H1 (cell line): Measurements from ENCODE around the gene SNRPD3. TPM values are rescaled to one million over a fixed set of nuclear protein-coding genes. Genes with fewer than 3 reads are reported as not detected.
A peak's percentile ranks its signal among the peaks of the same experiment; 100 is the strongest.

Source experiments
- CTCF ChIA-PET: fragments of 300-600 bp; sonication (Branson Sonifier 250); formaldehyde crosslinking; loops from one replicate; lab custom pipeline; 2021; ENCODE audit not compliant: partially characterized antibody; lab: Charles Lee
- POLR2A ChIA-PET: fragments of 300-600 bp; sonication (Branson Sonifier 250); formaldehyde crosslinking; loops from one replicate; lab custom pipeline; 2021; ENCODE audit warnings: inconsistent platforms; ENCODE audit not compliant: partially characterized antibody; lab: Charles Lee
- DNase-seq, 2 experiments: peaks; one replicate each; pipeline versions ENCODE4 v3.0.0 to v3.0.0-alpha.2; 2010 to 2022; ENCODE audit warnings: low spot score in 2 of 2, low read depth in 1 of 2, mixed read lengths in 1 of 2
- FAIRE-seq: peaks from 2 replicates; lab custom pipeline; 2011; peaks lifted over from hg19 to GRCh38; lab: Jason Lieb, UNC
- H2AFZ ChIP-seq: 2 replicates; pipeline ENCODE4 v1.8.1; 2012; ENCODE audit warnings: low read length, inconsistent platforms
- H2AK5ac ChIP-seq: 2 replicates; pipeline ENCODE4 v1.6.1; 2013; ENCODE audit warnings: low read depth, low read length
- H2BK120ac ChIP-seq: replicated peaks from 2 replicates; pipeline ENCODE3; 2013; ENCODE audit warnings: low read depth, low read length, inconsistent platforms
- H2BK12ac ChIP-seq: 2 replicates; pipeline ENCODE4 v1.6.1; 2013; ENCODE audit warnings: low read depth, low read length
- H2BK15ac ChIP-seq: 2 replicates; pipeline ENCODE4 v1.6.1; 2013; ENCODE audit warnings: low read length
- H2BK20ac ChIP-seq: 2 replicates; pipeline ENCODE4 v1.6.1; 2013; ENCODE audit warnings: low read length
- H2BK5ac ChIP-seq: 2 replicates; pipeline ENCODE4 v1.6.1; 2013; ENCODE audit warnings: low read depth, low read length
- H3K14ac ChIP-seq: 2 replicates; pipeline ENCODE4 v1.6.1; 2013; ENCODE audit warnings: inconsistent platforms; ENCODE audit not compliant: insufficient read length
- H3K18ac ChIP-seq: 2 replicates; pipeline ENCODE4 v1.6.1; 2013; ENCODE audit warnings: low read length; ENCODE audit errors: extremely low read depth
- H3K23ac ChIP-seq: 2 replicates; pipeline ENCODE4 v1.6.1; 2013; ENCODE audit warnings: inconsistent platforms; ENCODE audit not compliant: insufficient read length
- H3K23me2 ChIP-seq: 2 replicates; pipeline ENCODE4 v1.6.1; 2013; ENCODE audit warnings: low read depth, low read length
- H3K27ac ChIP-seq: 2 replicates; pipeline ENCODE4 v1.6.1; 2011; ENCODE audit warnings: low read depth, low read length, inconsistent platforms
- H3K27me3 ChIP-seq, 4 experiments: replicated peaks in 1 of 4; 1 replicate in 1 of 4; 2 replicates in 3 of 4; pipeline versions ENCODE4 v1.6.1 to v1.8.1; 2011 to 2013; ENCODE audit warnings: low read length in 3 of 4, mild to moderate bottlenecking in 3 of 4, inconsistent platforms in 2 of 4, mixed read lengths in 2 of 4, moderate library complexity in 1 of 4; ENCODE audit not compliant: control insufficient read depth in 3 of 4, insufficient read depth in 3 of 4; ENCODE audit errors: extremely low read depth in 1 of 4
- H3K36me3 ChIP-seq, 4 experiments: 2 replicates each; pipeline versions ENCODE4 v1.6.1 to v1.8.1; 2011 to 2013; ENCODE audit warnings: mild to moderate bottlenecking in 4 of 4, low read length in 3 of 4, moderate library complexity in 2 of 4, control low read depth in 1 of 4, inconsistent platforms in 1 of 4; ENCODE audit not compliant: insufficient read depth in 4 of 4, control insufficient read depth in 2 of 4
- H3K4ac ChIP-seq: replicated peaks from 2 replicates; pipeline ENCODE3; 2013; ENCODE audit warnings: low read length, low read depth, mixed read lengths, inconsistent platforms; ENCODE audit not compliant: insufficient read length
- H3K4me1 ChIP-seq, 4 experiments: replicated peaks in 1 of 4; 1 replicate in 1 of 4; 2 replicates in 3 of 4; pipeline versions ENCODE4 v1.6.1 to v1.8.1; 2011 to 2013; ENCODE audit warnings: low read length in 3 of 4, inconsistent platforms in 2 of 4, mixed read lengths in 1 of 4; ENCODE audit not compliant: insufficient read depth in 4 of 4, control insufficient read depth in 3 of 4
- H3K4me2 ChIP-seq, 2 experiments: 2 replicates each; pipeline versions ENCODE4 v1.6.1 to v1.8.1; 2011 to 2013; ENCODE audit warnings: low read depth in 2 of 2, low read length in 2 of 2, control low read depth in 1 of 2, inconsistent platforms in 1 of 2, mild to moderate bottlenecking in 1 of 2; ENCODE audit not compliant: insufficient read depth in 1 of 2
- H3K4me3 ChIP-seq, 4 experiments: fragments of 200-600, 300-600 bp in 1 of 4; sonication (generic), shearing (Covaris generic), sonication (Bioruptor Twin) in 1 of 4; 2 replicates each; pipeline versions ENCODE4 v1.5.1 to v1.8.1; 2011 to 2016; ENCODE audit warnings: low read length in 4 of 4, low read depth in 3 of 4, control low read depth in 2 of 4, inconsistent platforms in 2 of 4, mild to moderate bottlenecking in 2 of 4, mixed read lengths in 1 of 4, moderate library complexity in 1 of 4; ENCODE audit not compliant: insufficient read depth in 2 of 4; ENCODE audit errors: extremely low read depth in 1 of 4
- H3K56ac ChIP-seq: replicated peaks from 2 replicates; pipeline ENCODE3; 2013; ENCODE audit warnings: low read depth, mild to moderate bottlenecking, mixed read lengths, low read length, inconsistent platforms; ENCODE audit not compliant: insufficient read length
- H3K79me1 ChIP-seq: 2 replicates; pipeline ENCODE4 v1.6.1; 2013; ENCODE audit warnings: low read depth, low read length, control low read depth
- H3K79me2 ChIP-seq, 2 experiments: 2 replicates each; pipeline versions ENCODE4 v1.6.1 to v1.8.1; 2012 to 2013; ENCODE audit warnings: low read length in 2 of 2, mild to moderate bottlenecking in 2 of 2, inconsistent platforms in 1 of 2; ENCODE audit not compliant: insufficient read depth in 2 of 2, control insufficient read depth in 1 of 2
- H3K9ac ChIP-seq, 4 experiments: replicated peaks in 1 of 4; 1 replicate in 1 of 4; 2 replicates in 3 of 4; pipeline versions ENCODE4 v1.6.1 to v1.8.1; 2011 to 2013; ENCODE audit warnings: low read depth in 3 of 4, low read length in 3 of 4, control low read depth in 2 of 4, mild to moderate bottlenecking in 2 of 4, moderate library complexity in 2 of 4, inconsistent platforms in 1 of 4; ENCODE audit errors: extremely low read depth in 1 of 4
- H3K9me3 ChIP-seq, 2 experiments: 2 replicates each; pipeline versions ENCODE4 v1.6.1 to v1.8.1; 2012 to 2013; ENCODE audit warnings: mild to moderate bottlenecking in 2 of 2, moderate library complexity in 2 of 2, control low read depth in 1 of 2, inconsistent platforms in 1 of 2, low read depth in 1 of 2, low read length in 1 of 2, mixed read lengths in 1 of 2; ENCODE audit not compliant: insufficient read depth in 2 of 2
- H4K20me1 ChIP-seq, 2 experiments: replicated peaks in 1 of 2; 2 replicates each; pipeline versions ENCODE3 to v1.8.1; 2011 to 2013; ENCODE audit warnings: inconsistent platforms in 2 of 2, low read length in 2 of 2, mild to moderate bottlenecking in 1 of 2; ENCODE audit not compliant: insufficient read depth in 2 of 2, control insufficient read depth in 1 of 2
- H4K5ac ChIP-seq: 2 replicates; pipeline ENCODE4 v1.6.1; 2013; ENCODE audit warnings: low read length, low read depth, mixed read lengths, inconsistent platforms; ENCODE audit not compliant: insufficient read length
- H4K8ac ChIP-seq: 2 replicates; pipeline ENCODE4 v1.8.0; 2013; ENCODE audit warnings: mild to moderate bottlenecking, moderate library complexity, low read length, inconsistent platforms; ENCODE audit not compliant: insufficient read depth; ENCODE audit errors: extremely low read depth
- H4K91ac ChIP-seq: replicated peaks from 2 replicates; pipeline ENCODE3; 2013; ENCODE audit warnings: low read length, mixed read lengths, inconsistent platforms; ENCODE audit not compliant: insufficient read length
- KDM4A ChIP-seq: IDR thresholded peaks from one replicate; pipeline ENCODE4 v1.7.1; 2012; ENCODE audit warnings: low read depth, mild to moderate bottlenecking, moderate library complexity, low read length, inconsistent platforms; ENCODE audit not compliant: severe bottlenecking
- NRF1 ChIP-seq: IDR thresholded peaks from 2 replicates; pipeline ENCODE4 v1.6.1; 2011; ENCODE audit warnings: mild to moderate bottlenecking, low read depth, low read length, improper control_type of control experiment
- WGBS, 2 experiments: shearing (Covaris generic) in 1 of 2; methylation state at CpG; one replicate each; pipeline versions ENCODE4 v1.1.6 to v1.1.7; 2013 to 2015; ENCODE audit warnings: low lambda C conversion rate in 2 of 2, mixed read lengths in 2 of 2, inconsistent platforms in 1 of 2, low coverage in 1 of 2, missing lambda C conversion rate in 1 of 2; ENCODE audit not compliant: insufficient replicate concordance in 2 of 2, insufficient coverage in 1 of 2, insufficient read length in 1 of 2; ENCODE audit errors: extremely low coverage in 1 of 2, missing lambda C conversion rate in 1 of 2; 5-methylcytosine and 5-hydroxymethylcytosine counted together
- polyA plus RNA-seq, 7 experiments: library from polyadenylated mRNA; depleted of rRNA in 3 of 7; stranded (reverse) in 5 of 7; unstranded in 2 of 7; fragments of >200 nt in 5 of 7; fragments of 200-250 nt in 2 of 7; gene quantifications; 1 replicate in 5 of 7; 2 replicates in 1 of 7; 4 replicates in 1 of 7; pipeline versions ENCODE4 v1.2.1 to v1.2.3, GENCODE V29; 2011 to 2013; ENCODE audit warnings: missing spikeins in 2 of 7, mixed read lengths in 2 of 7
- total RNA-seq: library from RNA; stranded (reverse); fragmentation: NEBNext Ultra II Directional; extraction: Animal tissue kit (Norgen Biotek cat#: 25700); gene quantifications from 2 replicates; pipeline ENCODE4 v1.2.1, GENCODE V29; 2021

Gene SNRPD3
- total and polyA plus RNA-seq, 2 of the 8 experiments (the other 6 are each of a cell fraction or from before 2014, with no cell fraction given), result 200 to 455 TPM

DNA sequence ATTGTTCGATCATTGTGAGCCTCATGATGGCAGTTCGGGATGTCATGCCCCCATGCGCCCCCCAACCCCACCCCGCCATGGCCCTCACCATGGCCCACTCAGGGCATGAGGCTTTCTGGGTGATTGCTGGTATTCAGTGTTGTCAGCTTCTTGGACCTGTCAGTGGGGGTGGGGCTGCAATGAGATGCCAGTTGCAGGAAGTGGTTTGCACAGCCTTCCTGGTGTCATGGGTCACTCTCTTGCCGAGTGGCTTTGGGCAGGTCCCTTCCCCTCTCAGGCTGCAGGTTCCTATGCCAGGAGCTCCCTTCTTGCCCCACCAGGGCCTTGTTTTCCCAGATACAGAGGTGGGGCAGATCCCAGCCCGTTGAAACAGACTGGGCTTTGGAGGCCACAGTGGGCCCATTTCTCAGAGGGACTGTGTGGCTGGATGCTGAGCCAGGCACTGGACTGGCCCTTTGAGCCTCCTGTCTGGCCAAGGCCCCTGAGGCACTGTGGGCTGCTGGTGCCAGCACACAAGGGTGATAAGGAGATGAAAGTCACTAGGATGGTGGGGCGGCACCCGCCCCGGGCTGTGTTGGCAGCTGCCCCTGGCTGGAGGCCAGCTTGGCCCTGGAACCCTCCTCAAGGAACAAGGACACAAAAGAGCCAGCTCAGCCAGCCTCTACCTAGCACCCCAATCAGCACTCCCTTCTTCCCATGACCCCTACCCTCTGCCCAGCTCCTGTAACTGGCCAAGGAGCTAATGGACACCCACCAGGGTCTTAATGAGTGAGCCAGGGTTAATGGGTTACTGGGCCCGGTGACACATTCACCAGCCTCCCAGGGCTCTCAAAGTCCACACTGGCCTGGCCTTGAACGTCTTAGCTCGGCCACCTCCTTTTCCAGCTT lies 45.7 kb downstream of the SNRPD3 start:
- Histone ChIP-seq H3K79me1 (no peaks in the 10 kb centered on the region), H3K36me3 (no peaks in the 10 kb centered on the region), H3K27ac (no peak overlapping the region), H3K56ac (no peak overlapping the region), H3K4ac (no peak overlapping the region), H2BK12ac (no peak overlapping the region), H3K9me3 (no peaks in the 10 kb centered on the region), H3K4me2 (no peak overlapping the region), H2BK5ac (no peak overlapping the region; the same call in 1 of the 2 replicates), H3K9ac (no peak overlapping the region), H4K91ac (no peak overlapping the region), H3K14ac (no peak overlapping the region), H2AK5ac (no peak overlapping the region), H2BK20ac (0 out of 2 replicates have a peak overlapping the region, but pooled peaks have one; percentile 61), H3K23me2 (no peaks in the 10 kb centered on the region; the same call in 1 of the 2 replicates), H4K8ac (no peak overlapping the region; the same call in 1 of the 2 replicates)
- DNase-seq, result peak in 1 of 2 experiments; percentile 46
- TF ChIP-seq KDM4A (no peak), NRF1 (no peak)
- TF ChIP-seq, all 59 proteins: peak for 0
- no peaks in the 10 kb centered on the region for H3K27me3 ChIP-seq
- ChIA-PET CTCF (no interaction called here), POLR2A (interaction anchor here (0.6 kb wide), 1 partner anchor 17 kb away, joined by 3 read pairs; no protein-coding TSS in a partner anchor)
- H2AFZ ChIP-seq, result no peak overlapping the region
- FAIRE-seq, result no peak
- H4K5ac ChIP-seq, result no peak overlapping the region
- H4K20me1 ChIP-seq, result no peaks in the 10 kb centered on the region
- H3K23ac ChIP-seq, result no peak overlapping the region
- peaks cover 4 to 16% (median 11%) of the 10 kb centered on the region in 4 experiments for H3K4me1 ChIP-seq
- 90% methylated on average over 12 of the region's 12 CpGs; no CpG with 5 or more reads in 1 of the 2 experiments for WGBS, 2 experiments
- H3K79me2 ChIP-seq, result no peaks in the 10 kb centered on the region
- H2BK120ac ChIP-seq, result no peak overlapping the region
- H2BK15ac ChIP-seq, result no peak overlapping the region
- no peak overlapping the region; the same call in 1 of the 2 replicates for H3K18ac ChIP-seq
- no peak overlapping the region for H3K4me3 ChIP-seq
